PC-9 (cell line): ENCODE data around the gene MRPL19. TPM values are rescaled to one million over a fixed set of nuclear protein-coding genes. Genes with fewer than 3 reads are reported as not detected.
A peak's percentile ranks its signal among the peaks of the same experiment; 100 is the strongest.

Experiments used
- BruUV-seq: library from RNA; stranded (reverse); fragments of 400-500 nt; replicated peaks from 2 replicates; lab custom pipeline; 2021; lab: Mats Ljungman, UMichigan
- CTCF ChIA-PET: fragments of 300-600 bp; sonication (Branson Sonifier 250); formaldehyde crosslinking; loops from one replicate; lab custom pipeline; 2022; ENCODE audit warnings: antibody characterized with exemption; lab: Charles Lee
- POLR2A ChIA-PET: fragments of 300-600 bp; sonication (Branson Sonifier 250); formaldehyde crosslinking; loops from one replicate; lab custom pipeline; 2022; ENCODE audit warnings: antibody characterized with exemption; ENCODE audit not compliant: unreplicated experiment; lab: Charles Lee
- DNase-seq, 2 experiments: peaks; one replicate each; pipeline versions ENCODE4 v3.0.0 to v3.0.0-alpha.2; 2015 to 2022; ENCODE audit warnings: mixed read lengths in 1 of 2
- H2AFZ ChIP-seq: fragments of 200-600 bp; sonication (generic); 2 replicates; pipeline ENCODE4 v1.8.1; 2017; ENCODE audit warnings: antibody characterized with exemption
- H3F3A ChIP-seq: fragments of 200-600 bp; sonication (generic); 2 replicates; pipeline ENCODE4 v1.8.1; 2017; ENCODE audit warnings: antibody characterized with exemption, mild to moderate bottlenecking, low read depth; ENCODE audit not compliant: insufficient read depth
- H3K27ac ChIP-seq: fragments of 200-600 bp; sonication (generic); 2 replicates; pipeline ENCODE4 v1.6.1; 2016; ENCODE audit warnings: mixed run types
- H3K27me3 ChIP-seq: fragments of 200-600 bp; sonication (generic); 2 replicates; pipeline ENCODE4 v1.6.1; 2016; ENCODE audit warnings: low read depth, mixed run types; ENCODE audit not compliant: insufficient read depth
- H3K36me3 ChIP-seq: fragments of 200-600 bp; sonication (generic); 2 replicates; pipeline ENCODE4 v1.6.1; 2016; ENCODE audit warnings: low read depth, mixed run types
- H3K4me1 ChIP-seq: fragments of 200-600 bp; sonication (generic); replicated peaks from 2 replicates; pipeline ENCODE4 v1.6.1; 2016; ENCODE audit warnings: mixed run types; ENCODE audit not compliant: insufficient read depth
- H3K4me2 ChIP-seq: fragments of 200-600 bp; sonication (generic); 2 replicates; pipeline ENCODE4 v1.6.1; 2017; ENCODE audit warnings: mixed run types
- H3K4me3 ChIP-seq: fragments of 200-600 bp; sonication (generic); 2 replicates; pipeline ENCODE4 v1.6.1; 2016; ENCODE audit warnings: mixed run types
- H3K79me2 ChIP-seq: fragments of 200-600 bp; sonication (generic); 2 replicates; pipeline ENCODE4 v1.6.1; 2017; ENCODE audit warnings: low read depth, mixed run types
- H3K9me2 ChIP-seq: fragments of 200-600 bp; sonication (generic); 2 replicates; pipeline ENCODE4 v1.8.1; 2017; ENCODE audit warnings: mild to moderate bottlenecking; ENCODE audit not compliant: insufficient read depth
- H3K9me3 ChIP-seq: fragments of 200-600 bp; sonication (generic); 2 replicates; pipeline ENCODE4 v1.8.1; 2016; ENCODE audit warnings: low read depth; ENCODE audit not compliant: insufficient read depth
- H4K20me1 ChIP-seq: fragments of 200-600 bp; sonication (generic); 2 replicates; pipeline ENCODE4 v1.8.1; 2017; ENCODE audit not compliant: insufficient read depth
- CTCF ChIP-seq: fragments of 200-600 bp; sonication (generic); conservative IDR thresholded peaks from 2 replicates; pipeline ENCODE4 v1.6.1; 2017; ENCODE audit warnings: mixed run types, antibody characterized with exemption, mild to moderate bottlenecking, moderate library complexity
- EZH2 ChIP-seq: fragments of 200-600 bp; sonication (generic); IDR thresholded peaks from 2 replicates; pipeline ENCODE4 v1.8.0; 2017; ENCODE audit warnings: antibody characterized with exemption, low read depth
- intact Hi-C: fragments of 100-400 bp; cut with micrococcal nuclease; formaldehyde crosslinking; loops from one replicate; pipeline ENCODE4 v1.10.0; 2022; ENCODE audit not compliant: unreplicated experiment
- total RNA-seq: library from RNA; stranded (reverse); gene quantifications from 2 replicates; pipeline ENCODE4 v1.2.3, GENCODE V29; 2021

Gene MRPL19
- total RNA-seq, 1 experiment from 2014 or later: 46.5 TPM

- H3K9me3 ChIP-seq: 0 out of 2 replicates have a peak, but pooled peaks cover 4% of the 10 kb centered on the region
- intact Hi-C loops: loop anchor here (1.0 to 10.0 kb wide), 3 partner anchors 14 to 452 kb away; no protein-coding TSS in a partner anchor
- TF ChIP-seq CTCF (no peak), EZH2 (no peak)
- DNase-seq: peak in 1 of 2 experiments; percentile 18
- no peaks in the 10 kb centered on the region for H4K20me1 ChIP-seq
- no TSS peak for BruUV-seq
- H2AFZ ChIP-seq: no peak overlapping the region
- POLR2A ChIA-PET: interaction anchor here (0.5 to 1.2 kb wide), 6 partner anchors 11 to 615 kb away, joined by 3 to 11 read pairs (median 3); no protein-coding TSS in a partner anchor
- peak overlapping the region; percentile 61 for H3K4me2 ChIP-seq
- H3F3A ChIP-seq: peaks cover 52% of the 10 kb centered on the region
- H3K79me2 ChIP-seq: no peaks in the 10 kb centered on the region
- peak overlapping the region; percentile 78 for H3K27ac ChIP-seq
- no peaks in the 10 kb centered on the region for H3K9me2 ChIP-seq
- no peaks in the 10 kb centered on the region for H3K36me3 ChIP-seq
- H3K4me3 ChIP-seq: no peak overlapping the region
- CTCF ChIA-PET: interaction anchor here (0.6 to 2.4 kb wide), 7 partner anchors 14 to 138 kb away, joined by 3 to 13 read pairs (median 6); partner anchors contain the start of gene EVA1A
- H3K27me3 ChIP-seq: no peaks in the 10 kb centered on the region
- peaks cover 68% of the 10 kb centered on the region for H3K4me1 ChIP-seq
These were observed 39.7 kb upstream of the MRPL19 start for GRCh38 chr2:75606761-75607399.

- H4K20me1 ChIP-seq: no peaks in the 10 kb centered on the region
- H3K27me3 ChIP-seq: no peaks in the 10 kb centered on the region
- POLR2A ChIA-PET: interaction anchor here (0.7 kb wide), 1 partner anchor 48 kb away, joined by 3 read pairs; no protein-coding TSS in a partner anchor
- H3K79me2 ChIP-seq: no peaks in the 10 kb centered on the region
- no TSS peak for BruUV-seq
- H3K27ac ChIP-seq: peak overlapping the region; percentile 78; the same call in 1 of the 2 replicates
- no peak overlapping the region for H3K4me3 ChIP-seq
- intact Hi-C loops: loop anchor here (2.0 to 10.0 kb wide), 2 partner anchors 15 to 453 kb away; no protein-coding TSS in a partner anchor
- H3K36me3 ChIP-seq: no peaks in the 10 kb centered on the region
- H3K4me1 ChIP-seq: peaks cover 63% of the 10 kb centered on the region
- H3K4me2 ChIP-seq: peak overlapping the region; percentile 61
- no peak overlapping the region for H2AFZ ChIP-seq
- 0 out of 2 replicates have a peak, but pooled peaks cover 4% of the 10 kb centered on the region for H3K9me3 ChIP-seq
- DNase-seq: peak in 1 of 2 experiments; percentile 36
- TF ChIP-seq EZH2: no peak
- TF ChIP-seq CTCF: no peak
- H3K9me2 ChIP-seq: no peaks in the 10 kb centered on the region
- CTCF ChIA-PET: interaction anchor here (1.8 to 2.1 kb wide), 2 partner anchors 33 to 141 kb away, joined by 7 to 14 read pairs; no protein-coding TSS in a partner anchor
- H3F3A ChIP-seq: peaks cover 47% of the 10 kb centered on the region
These were observed 39.2 kb upstream of the MRPL19 start for GRCh38 chr2:75607400-75607798.

DNA sequence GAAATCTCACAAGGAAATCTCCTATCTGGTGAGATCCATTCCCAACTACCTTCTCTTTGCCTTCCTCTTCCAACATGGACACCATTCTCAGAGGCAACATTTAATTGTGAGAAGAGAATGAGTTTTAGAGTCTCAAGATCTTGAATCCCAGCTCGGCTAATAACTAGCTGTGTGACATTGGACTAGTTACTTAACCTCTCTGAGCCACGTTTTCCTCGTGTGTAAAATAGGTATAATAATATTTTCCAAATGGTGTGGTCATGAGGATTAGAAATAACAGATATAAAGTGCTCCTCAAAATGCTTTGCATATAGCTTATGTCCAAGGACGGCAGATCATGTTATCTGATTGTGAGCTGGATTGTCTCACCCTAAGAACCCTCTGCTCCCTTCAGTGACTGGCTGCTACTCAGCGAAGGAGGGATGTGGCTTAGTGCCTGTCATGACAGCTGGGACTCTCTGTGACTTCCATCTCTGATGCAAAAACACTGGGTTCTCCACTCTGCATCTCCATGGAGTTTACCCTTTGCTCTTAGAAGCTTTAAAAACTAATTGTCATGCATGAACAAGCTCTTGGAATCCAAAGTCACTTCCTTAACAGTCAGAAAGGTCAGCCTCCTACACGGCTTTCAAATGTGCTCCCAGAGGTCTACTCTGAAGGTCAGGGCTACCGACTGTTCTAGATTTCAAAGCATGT lies 38.4 kb upstream of the MRPL19 start:
- ChIA-PET POLR2A (interaction anchor here (0.6 kb wide), 2 partner anchors 13 to 145 kb away, joined by 12 to 17 read pairs; no protein-coding TSS in a partner anchor), CTCF (interaction anchor here (0.6 to 1.8 kb wide), 8 partner anchors 14 to 142 kb away, joined by 3 to 19 read pairs (median 6); partner anchors contain the start of gene EVA1A)
- Histone ChIP-seq H3K36me3 (no peaks in the 10 kb centered on the region), H3K4me1 (peaks cover 57% of the 10 kb centered on the region), H2AFZ (peak overlapping the region; percentile 61), H3K27me3 (no peaks in the 10 kb centered on the region), H3K4me3 (peak overlapping the region; percentile 40; the same call in 1 of the 2 replicates), H3F3A (peaks cover 41% of the 10 kb centered on the region), H3K79me2 (no peaks in the 10 kb centered on the region), H4K20me1 (no peaks in the 10 kb centered on the region), H3K27ac (peak overlapping the region; percentile 17; the same call in 1 of the 2 replicates), H3K4me2 (peak overlapping the region; percentile 75), H3K9me3 (0 out of 2 replicates have a peak, but pooled peaks cover 4% of the 10 kb centered on the region), H3K9me2 (no peaks in the 10 kb centered on the region)
- TF ChIP-seq CTCF (no peak), EZH2 (no peak)
- no TSS peak for BruUV-seq
- peak in 1 of 2 experiments; percentile 94 for DNase-seq
- intact Hi-C loops: loop anchor here (2.0 to 10.0 kb wide), 2 partner anchors 15 to 453 kb away; no protein-coding TSS in a partner anchor
